C4-2B (cell line): ENCODE measurements around the gene CMTM7.

Experiments used
- CTCF ChIP-seq: fragments of 450-650 bp; conservative IDR thresholded peaks from 2 replicates; pipeline ENCODE4 v1.5.1; 2017; ENCODE audit warnings: mild to moderate bottlenecking
- ZFX ChIP-seq: fragments of 450-650 bp; IDR thresholded peaks from 2 replicates; pipeline ENCODE4 v1.6.1; 2017

GRCh38 chr3:32421185-32421584 lies 29.5 kb downstream of the CMTM7 start:
- TF ChIP-seq CTCF = no peak
- no peak for TF ChIP-seq ZFX
